SK-N-SH (cell line): Measurements from ENCODE around the gene GPR137. TPM values are rescaled to one million over a fixed set of nuclear protein-coding genes. Genes with fewer than 3 reads are reported as not detected.

Experiments
- CTCF ChIA-PET: fragments of 300-600, 350-600 bp; formaldehyde crosslinking; extraction: SDS; loops from one replicate; lab custom pipeline; 2021; lab: Yijun Ruan, JAX
- POLR2A ChIA-PET: fragments of 350-600 bp; sonication (Branson Sonifier 250); formaldehyde crosslinking; extraction: SDS; loops from one replicate; lab custom pipeline; 2020; ENCODE audit warnings: antibody characterized with exemption, inconsistent platforms; lab: Yijun Ruan, JAX
- DNase-seq: peaks from one replicate; pipeline ENCODE4 v3.0.0; 2012
- H2AFZ ChIP-seq: fragments of 200-600 bp; sonication (generic); 2 replicates; pipeline ENCODE4 v1.8.1; 2016; ENCODE audit warnings: antibody characterized with exemption, mild to moderate bottlenecking, low read depth
- H3F3A ChIP-seq: fragments of 200-600 bp; sonication (generic); replicated peaks from 2 replicates; pipeline ENCODE3; 2016; ENCODE audit warnings: antibody characterized with exemption, mild to moderate bottlenecking; ENCODE audit not compliant: insufficient read depth
- H3K27ac ChIP-seq, 2 experiments: fragments of 200-500 bp in 1 of 2; fragments of 200-600 bp in 1 of 2; sonication (Bioruptor generic) in 1 of 2; sonication (generic), shearing (Covaris generic) in 1 of 2; 2 replicates each; pipeline versions ENCODE4 v1.5.1 to v1.6.1; 2014 to 2016; ENCODE audit warnings: low read depth in 2 of 2, inconsistent platforms in 1 of 2, low read length in 1 of 2, mild to moderate bottlenecking in 1 of 2, mixed read lengths in 1 of 2
- H3K27me3 ChIP-seq: fragments of 200-600 bp; sonication (generic), shearing (Covaris generic); 2 replicates; pipeline ENCODE4 v1.6.1; 2016; ENCODE audit warnings: mixed run types; ENCODE audit not compliant: insufficient read depth
- H3K36me3 ChIP-seq, 2 experiments: fragments of 200-500 bp in 1 of 2; fragments of 200-600 bp in 1 of 2; sonication (Bioruptor generic) in 1 of 2; sonication (generic) in 1 of 2; replicated peaks in 1 of 2; 2 replicates each; pipeline versions ENCODE3 to v1.5.1; 2014 to 2016; ENCODE audit warnings: low read length in 1 of 2, mild to moderate bottlenecking in 1 of 2; ENCODE audit not compliant: insufficient read depth in 2 of 2, control insufficient read depth in 1 of 2
- H3K4me1 ChIP-seq, 2 experiments: fragments of 200-500 bp in 1 of 2; fragments of 200-600 bp in 1 of 2; sonication (Bioruptor generic) in 1 of 2; sonication (generic), shearing (Covaris generic) in 1 of 2; 2 replicates each; pipeline versions ENCODE4 v1.5.1 to v1.6.1; 2014 to 2016; ENCODE audit warnings: low read depth in 1 of 2, low read length in 1 of 2, mixed run types in 1 of 2; ENCODE audit not compliant: insufficient read depth in 2 of 2, control insufficient read depth in 1 of 2
- H3K4me2 ChIP-seq: fragments of 200-600 bp; sonication (generic), shearing (Covaris generic); 2 replicates; pipeline ENCODE4 v1.6.1; 2017; ENCODE audit warnings: mixed run types
- H3K4me3 ChIP-seq, 2 experiments: fragments of 200-500 bp in 1 of 2; fragments of 200-600 bp in 1 of 2; sonication (Bioruptor generic) in 1 of 2; sonication (generic), shearing (Covaris generic) in 1 of 2; 2 replicates each; pipeline versions ENCODE4 v1.5.1 to v1.8.1; 2014 to 2016; ENCODE audit warnings: low read depth in 2 of 2, inconsistent platforms in 1 of 2, low read length in 1 of 2, mild to moderate bottlenecking in 1 of 2, mixed read lengths in 1 of 2, moderate library complexity in 1 of 2
- H3K79me2 ChIP-seq: fragments of 200-600 bp; sonication (generic); 2 replicates; pipeline ENCODE4 v1.8.1; 2017; ENCODE audit warnings: mild to moderate bottlenecking; ENCODE audit not compliant: insufficient read depth
- H3K9ac ChIP-seq: fragments of 200-600 bp; sonication (generic); 2 replicates; pipeline ENCODE4 v1.6.1; 2017; ENCODE audit warnings: mixed run types
- H3K9me2 ChIP-seq: fragments of 200-600 bp; sonication (generic); 2 replicates; pipeline ENCODE4 v1.6.1; 2017; ENCODE audit warnings: mixed run types
- H3K9me3 ChIP-seq: fragments of 200-600 bp; sonication (generic); 2 replicates; pipeline ENCODE4 v1.6.1; 2017; ENCODE audit warnings: mixed run types, mild to moderate bottlenecking, moderate library complexity
- H4K20me1 ChIP-seq: fragments of 200-600 bp; sonication (generic); 2 replicates; pipeline ENCODE4 v1.6.1; 2017; ENCODE audit warnings: mild to moderate bottlenecking, mixed run types; ENCODE audit not compliant: insufficient read depth
- CHD2 ChIP-seq: fragments of 150-350 bp; IDR thresholded peaks from 2 replicates; pipeline ENCODE4 v1.6.1; 2018; ENCODE audit warnings: low read length; ENCODE audit not compliant: partially characterized antibody
- FOSL2 ChIP-seq: IDR thresholded peaks from 2 replicates; pipeline ENCODE4 v1.4.0; 2012; ENCODE audit warnings: low read depth, mild to moderate bottlenecking, moderate library complexity, borderline replicate concordance
- GABPA ChIP-seq: IDR thresholded peaks from 2 replicates; pipeline ENCODE4 v1.4.0; 2012; ENCODE audit warnings: low read depth, mild to moderate bottlenecking
- PBX3 ChIP-seq: IDR thresholded peaks from 2 replicates; pipeline ENCODE4; 2012
- POLR2AphosphoS5 ChIP-seq: IDR thresholded peaks from 2 replicates; pipeline ENCODE4 v1.6.1; 2012; ENCODE audit warnings: low read depth, low read length
- RXRA ChIP-seq: IDR thresholded peaks from 2 replicates; pipeline ENCODE4 v1.4.0; 2012; ENCODE audit warnings: low read depth, mild to moderate bottlenecking, borderline replicate concordance
- TAF1 ChIP-seq: IDR thresholded peaks from 2 replicates; pipeline ENCODE4 v1.6.1; 2012; ENCODE audit warnings: low read depth, mild to moderate bottlenecking, low read length, moderate library complexity, borderline replicate concordance
- USF1 ChIP-seq: IDR thresholded peaks from 2 replicates; pipeline ENCODE4 v1.4.0; 2012; ENCODE audit warnings: low read depth, borderline replicate concordance
- YY1 ChIP-seq: IDR thresholded peaks from 2 replicates; pipeline ENCODE4 v1.4.0; 2012; ENCODE audit warnings: low read depth, mild to moderate bottlenecking
- WGBS: methylation state at CpG from one replicate; pipeline ENCODE4 v1.1.6; 2017; ENCODE audit warnings: low lambda C conversion rate; 5-methylcytosine and 5-hydroxymethylcytosine counted together
- polyA plus RNA-seq, 3 experiments: library from polyadenylated mRNA; depleted of rRNA; stranded (reverse); fragments of >200 nt; gene quantifications; 2 replicates each; pipeline ENCODE4 v1.2.3, GENCODE V29; 2012

Gene GPR137
- polyA plus RNA-seq, 1 of the 3 experiments (the other 2 are of a cell fraction), result 29.9 TPM

GRCh38 chr11:64241241-64241490 lies 44.5 kb upstream of the GPR137 start:
- H3K4me2 ChIP-seq, result peak overlapping the region; percentile 93
- peak overlapping the region; percentile 63; the same call in 1 of the 2 replicates for H2AFZ ChIP-seq
- no peak for DNase-seq
- WGBS, result 4% methylated on average over 15 of the region's 24 CpGs
- H3K9ac ChIP-seq, result peak overlapping the region; percentile 83
- H3K36me3 ChIP-seq, result peaks cover 10 to 32% of the 10 kb centered on the region in 2 experiments
- no peaks in the 10 kb centered on the region for H3K9me2 ChIP-seq
- H3K27ac ChIP-seq, result peak overlapping the region; percentile 94 to 98
- H3F3A ChIP-seq, result peaks cover 28% of the 10 kb centered on the region
- CTCF ChIA-PET, result interaction anchor here (0.6 to 3.3 kb wide), 2 partner anchors 10 to 89 kb away, joined by 3 to 17 read pairs; partner anchors contain the start of gene PLCB3
- no peaks in the 10 kb centered on the region for H3K9me3 ChIP-seq
- POLR2A ChIA-PET, result interaction anchor here (0.6 to 12.4 kb wide), 11 partner anchors 8 to 152 kb away, joined by 3 to 112 read pairs (median 4); partner anchors contain the start of genes BAD, DNAJC4, ESRRA and GPR137
- H3K27me3 ChIP-seq, result no peaks in the 10 kb centered on the region
- H3K79me2 ChIP-seq, result peaks cover 46% of the 10 kb centered on the region
- no peaks in the 10 kb centered on the region for H4K20me1 ChIP-seq
- peak overlapping the region; percentile 64 to 92 for H3K4me3 ChIP-seq
- peaks cover 15 to 38% of the 10 kb centered on the region in 2 experiments; a peak in 2 of 4 replicates for H3K4me1 ChIP-seq
- TF ChIP-seq CHD2 (no peak), RXRA (no peak), YY1 (no peak)

- Histone ChIP-seq H3F3A (peaks cover 28% of the 10 kb centered on the region), H3K9me3 (no peaks in the 10 kb centered on the region), H3K4me2 (peak overlapping the region; percentile 98), H3K36me3 (peaks cover 10 to 32% of the 10 kb centered on the region in 2 experiments), H3K9ac (peak overlapping the region; percentile 84), H3K4me1 (peaks cover 15 to 38% of the 10 kb centered on the region in 2 experiments; a peak in 2 of 4 replicates), H4K20me1 (no peaks in the 10 kb centered on the region), H3K27ac (peak overlapping the region; percentile 67 to 90; a peak in 3 of 4 replicates), H2AFZ (0 out of 2 replicates have a peak overlapping the region, but pooled peaks have one; percentile 0), H3K27me3 (no peaks in the 10 kb centered on the region), H3K79me2 (peaks cover 48% of the 10 kb centered on the region), H3K9me2 (no peaks in the 10 kb centered on the region), H3K4me3 (peak overlapping the region; percentile 78 to 92)
- DNase-seq, result peak; percentile 95
- POLR2A ChIA-PET, result interaction anchor here (0.6 to 12.4 kb wide), 13 partner anchors 8 to 152 kb away, joined by 3 to 112 read pairs (median 4); partner anchors contain the start of genes BAD, DNAJC4, ESRRA and GPR137
- TF ChIP-seq TAF1 (peak; percentile 66), PBX3 (peak; percentile 96), USF1 (no peak), POLR2AphosphoS5 (peak; percentile 65; the same call in 1 of the 2 replicates), GABPA (peak; percentile 7; the same call in 1 of the 2 replicates), FOSL2 (no peak), YY1 (peak; percentile 83)
- CTCF ChIA-PET, result interaction anchor here (0.6 to 3.3 kb wide), 5 partner anchors 10 to 89 kb away, joined by 3 to 17 read pairs (median 6); partner anchors contain the start of gene PLCB3
- under 1% methylated on average over 34 of the region's 63 CpGs for WGBS
These were observed 43.9 kb upstream of the GPR137 start for GRCh38 chr11:64241491-64242374.
